HG02981 (cell line): ENCODE measurements around the gene AGAP3.

ENCODE experiments used
- ATAC-seq: cut with Tn5 transposase; IDR thresholded peaks from one replicate; pipeline ENCODE4 v1.9.1; 2021; ENCODE audit warnings: mild to moderate bottlenecking, moderate library complexity; ENCODE audit not compliant: unreplicated experiment

AGAP3 gene

GRCh38 chr7:151057989-151058780 lies 28.1 kb upstream of the AGAP3 start:
- ATAC-seq, result peak; percentile 90

GRCh38 chr7:151058781-151059366 lies 27.4 kb upstream of the AGAP3 start:
- ATAC-seq, result no peak

- ATAC-seq, result peak; percentile 26
These were observed 26.7 kb upstream of the AGAP3 start, which contains the start of gene SLC4A2 for GRCh38 chr7:151059367-151060112. Gene SLC4A2, plus strand, starts transcription at chr7:151059589. Its CDS starts 2,399 bp downstream, at chr7:151061988.

- no peak for ATAC-seq
These were observed 26.2 kb upstream of the AGAP3 start for GRCh38 chr7:151060113-151060415.

- no peak for ATAC-seq
These were observed 25.7 kb upstream of the AGAP3 start for GRCh38 chr7:151060416-151061212.

GRCh38 chr7:151061213-151062110 lies 24.8 kb upstream of the AGAP3 start:
- no peak for ATAC-seq

GRCh38 chr7:151062111-151062398 lies 24.2 kb upstream of the AGAP3 start:
- ATAC-seq, result no peak

- no peak for ATAC-seq
These were observed 23.7 kb upstream of the AGAP3 start for GRCh38 chr7:151062399-151063211.

GRCh38 chr7:151063212-151063561 lies 23.1 kb upstream of the AGAP3 start:
- no peak for ATAC-seq

- no peak for ATAC-seq
These were observed 21.8 kb upstream of the AGAP3 start for GRCh38 chr7:151064454-151064853.

GRCh38 chr7:151064993-151065392 lies 21.3 kb upstream of the AGAP3 start:
- no peak for ATAC-seq

- no peak for ATAC-seq
These were observed 20.8 kb upstream of the AGAP3 start for GRCh38 chr7:151065516-151065915.

- ATAC-seq, result no peak
These were observed 19.9 kb upstream of the AGAP3 start for GRCh38 chr7:151066273-151066974.

GRCh38 chr7:151068069-151068773 lies 18.1 kb upstream of the AGAP3 start:
- no peak for ATAC-seq

- ATAC-seq, result no peak
These were observed 16.3 kb upstream of the AGAP3 start for GRCh38 chr7:151069841-151070573.

GRCh38 chr7:151070574-151070960 lies 15.7 kb upstream of the AGAP3 start:
- ATAC-seq, result no peak

GRCh38 chr7:151071032-151071866 lies 15.0 kb upstream of the AGAP3 start:
- no peak for ATAC-seq
